Measurements from ENCODE around the gene PMEL.
"Not testable (repeated sequence)": the region's sequence is repeated elsewhere in the genome, so short reads cannot be mapped to it uniquely, and the experiment has no call there.

PMEL gene

GRCh38 chr12:55965941-55966407, at the start of gene PMEL:
TSS of gene PMEL (minus strand) at chr12:55966042. CDS start at chr12:55966011, 31 bp downstream.
- no peak for DNase-seq

GRCh38 chr12:56014205-56014604, 48.4 kb upstream of the PMEL start:
- peak; percentile 9 for DNase-seq

- peak; percentile 33 for DNase-seq
Observed at GRCh38 chr12:56013482-56013881, 47.6 kb upstream of the PMEL start.

- no peak for DNase-seq
Observed at GRCh38 chr12:56011509-56012090, 45.8 kb upstream of the PMEL start.

- DNase-seq = no peak
Observed at GRCh38 chr12:56010111-56010570, 44.3 kb upstream of the PMEL start.

- peak; percentile 83 for DNase-seq
Observed at GRCh38 chr12:56007564-56008559, 42.0 kb upstream of the PMEL start.

- DNase-seq = no peak
Observed at GRCh38 chr12:56004211-56004610, 38.4 kb upstream of the PMEL start.

- DNase-seq = not testable (repeated sequence)
Observed at GRCh38 chr12:56003376-56003775, 37.5 kb upstream of the PMEL start.

GRCh38 chr12:56001487-56002100, 35.8 kb upstream of the PMEL start:
- DNase-seq = no peak

GRCh38 chr12:55999999-56000540, 34.2 kb upstream of the PMEL start:
- DNase-seq = not testable (repeated sequence)

GRCh38 chr12:55999522-55999921, 33.7 kb upstream of the PMEL start:
- not testable (repeated sequence) for DNase-seq

GRCh38 chr12:55997535-55997859, 31.7 kb upstream of the PMEL start:
- DNase-seq = no peak

- DNase-seq = peak; percentile 97
Observed at GRCh38 chr12:55996715-55997534, 31.1 kb upstream of the PMEL start, which contains the start of gene SUOX. TSS of gene SUOX (plus strand) at chr12:55997276. CDS start at chr12:56002222, 4,946 bp downstream.

GRCh38 chr12:55996201-55996714, 30.4 kb upstream of the PMEL start:
- DNase-seq = peak; percentile 92

- no peak for DNase-seq
Observed at GRCh38 chr12:55995366-55995765, 29.5 kb upstream of the PMEL start.

GRCh38 chr12:55993230-55993853, 27.5 kb upstream of the PMEL start:
- DNase-seq = no peak

GRCh38 chr12:55991110-55991509, 25.3 kb upstream of the PMEL start:
- no peak for DNase-seq

GRCh38 chr12:55985976-55986375, 20.1 kb upstream of the PMEL start:
- DNase-seq = not testable (repeated sequence)

GRCh38 chr12:55985341-55985740, 19.5 kb upstream of the PMEL start:
- DNase-seq = no peak

- DNase-seq = no peak
Observed at GRCh38 chr12:55984861-55985260, 19.0 kb upstream of the PMEL start.

- no peak for DNase-seq
Observed at GRCh38 chr12:55983232-55983842, 17.5 kb upstream of the PMEL start.

Data from eye (tissue), 1 donor.